ENCODE measurements around the gene RARRES2.

Gene RARRES2

GRCh38 chr7:150337659-150338081 is 3.8 kb downstream of the RARRES2 start:
- no peak for DNase-seq (ENCODE audit: low read depth in 2 of 2)

- DNase-seq (ENCODE audit: low read depth in 2 of 2): no peak
Observed at GRCh38 chr7:150337179-150337578, 4.2 kb downstream of the RARRES2 start.

- no peak for DNase-seq (ENCODE audit: low read depth in 2 of 2)
Observed at GRCh38 chr7:150336746-150337145, 4.7 kb downstream of the RARRES2 start.

- DNase-seq (ENCODE audit: low read depth in 2 of 2): no peak
Observed at GRCh38 chr7:150335774-150336112, 5.7 kb downstream of the RARRES2 start.

- no peak for DNase-seq (ENCODE audit: low read depth in 2 of 2)
Observed at GRCh38 chr7:150335108-150335773, 6.2 kb downstream of the RARRES2 start.

GRCh38 chr7:150334108-150334507 is 7.3 kb downstream of the RARRES2 start:
- DNase-seq (ENCODE audit: low read depth in 2 of 2): no peak

- DNase-seq (ENCODE audit: low read depth in 2 of 2): no peak
Observed at GRCh38 chr7:150333659-150334058, 7.8 kb downstream of the RARRES2 start.

GRCh38 chr7:150332852-150333635 is 8.4 kb downstream of the RARRES2 start:
- DNase-seq (ENCODE audit: low read depth in 2 of 2): no peak

GRCh38 chr7:150330211-150330885 is 11.1 kb downstream of the RARRES2 start:
- no peak for DNase-seq (ENCODE audit: low read depth in 2 of 2)

- no peak for DNase-seq (ENCODE audit: low read depth in 2 of 2)
Observed at GRCh38 chr7:150329331-150330120, 11.9 kb downstream of the RARRES2 start.

- DNase-seq (ENCODE audit: low read depth in 2 of 2): no peak
Observed at GRCh38 chr7:150327308-150327707, 14.1 kb downstream of the RARRES2 start.

GRCh38 chr7:150326657-150327268 is 14.7 kb downstream of the RARRES2 start:
- no peak for DNase-seq (ENCODE audit: low read depth in 2 of 2)

- no peak for DNase-seq (ENCODE audit: low read depth in 2 of 2)
Observed at GRCh38 chr7:150325901-150326300, 15.5 kb downstream of the RARRES2 start.

GRCh38 chr7:150325110-150325611 is 16.3 kb downstream of the RARRES2 start:
- no peak for DNase-seq (ENCODE audit: low read depth in 2 of 2)

GRCh38 chr7:150324373-150324961 is 17.0 kb downstream of the RARRES2 start:
- no peak for DNase-seq (ENCODE audit: low read depth in 2 of 2)

GRCh38 chr7:150323682-150324372 is 17.6 kb downstream of the RARRES2 start:
- DNase-seq (ENCODE audit: low read depth in 2 of 2): no peak

GRCh38 chr7:150322833-150323681 is 18.4 kb downstream of the RARRES2 start, which contains the start of the genes ACTR3C and LRRC61:
TSS of gene ACTR3C (minus strand) at chr7:150323545. CDS start at chr7:150295296, 28,249 bp downstream.
TSS of gene LRRC61 (plus strand) at chr7:150323355. CDS start at chr7:150336862, 13,507 bp downstream.
- peak; percentile 63 to 67 for DNase-seq (ENCODE audit: low read depth in 2 of 2)

- DNase-seq (ENCODE audit: low read depth in 2 of 2): peak; percentile 40 to 50
Observed at GRCh38 chr7:150322114-150322832, 19.2 kb downstream of the RARRES2 start.

GRCh38 chr7:150321788-150322113 is 19.7 kb downstream of the RARRES2 start:
- DNase-seq (ENCODE audit: low read depth in 2 of 2): no peak

Data from stimulated activated CD8-positive, alpha-beta memory T cell treated with anti-CD3 and anti-CD28 coated beads, Interleukin-15, amount 100 ng/mL, for 48 hours (primary cell).